Astrocyte of the hippocampus (primary cell): Measurements from ENCODE around the gene ZSWIM5.
"Not testable (repeated sequence)": the region's sequence is repeated elsewhere in the genome, so short reads cannot be mapped to it uniquely, and the experiment has no call there.

Source experiments
- DNase-seq: peaks from one replicate; pipeline ENCODE4 v3.0.0; 2011; ENCODE audit warnings: low read depth, low spot score

The ZSWIM5 gene

GRCh38 chr1:45004281-45004920 is 202.0 kb downstream of the ZSWIM5 start:
- DNase-seq = no peak

GRCh38 chr1:45003741-45004140 is 202.7 kb downstream of the ZSWIM5 start:
- no peak for DNase-seq

GRCh38 chr1:45002650-45003645 is 203.5 kb downstream of the ZSWIM5 start:
- no peak for DNase-seq

GRCh38 chr1:45001576-45001975 is 204.8 kb downstream of the ZSWIM5 start:
- DNase-seq = not testable (repeated sequence)

GRCh38 chr1:45001011-45001481 is 205.4 kb downstream of the ZSWIM5 start:
- no peak for DNase-seq

- no peak for DNase-seq
These were observed 207.2 kb downstream of the ZSWIM5 start for GRCh38 chr1:44999232-44999631.

- DNase-seq = no peak
These were observed 210.8 kb downstream of the ZSWIM5 start for GRCh38 chr1:44995467-44996238.

GRCh38 chr1:44994309-44994898 is 212.0 kb downstream of the ZSWIM5 start:
- DNase-seq = no peak

- DNase-seq = no peak
These were observed 217.8 kb downstream of the ZSWIM5 start for GRCh38 chr1:44988531-44989156.

GRCh38 chr1:44985747-44986359 is 220.6 kb downstream of the ZSWIM5 start:
- DNase-seq = peak; percentile 8

- not testable (repeated sequence) for DNase-seq
These were observed 229.0 kb downstream of the ZSWIM5 start for GRCh38 chr1:44977372-44977771.

GRCh38 chr1:44976252-44976651 is 230.2 kb downstream of the ZSWIM5 start:
- no peak for DNase-seq

- DNase-seq = no peak
These were observed 232.8 kb downstream of the ZSWIM5 start for GRCh38 chr1:44973645-44974044.

- peak; percentile 67 for DNase-seq
These were observed 236.1 kb downstream of the ZSWIM5 start for GRCh38 chr1:44970317-44970716.
